HepG2 (cell line): Measurements from ENCODE around the gene FAIM2. TPM values are rescaled to one million over a fixed set of nuclear protein-coding genes. Genes with fewer than 3 reads are reported as not detected.

Experiments used
- E2F5 ChIP-seq: sonication (generic); formaldehyde crosslinking; conservative IDR thresholded peaks from 2 replicates; pipeline ENCODE4 v1.4.0; 2020; ENCODE audit warnings: missing genetic modification reagents
- EHMT2 ChIP-seq: fragments of 200-600 bp; sonication (generic); IDR thresholded peaks from 2 replicates; pipeline ENCODE4 v1.7.0; 2017; ENCODE audit warnings: antibody characterized with exemption, low read depth, low read length, borderline replicate concordance
- HDAC1 ChIP-seq: sonication (generic); formaldehyde crosslinking; IDR thresholded peaks from 2 replicates; pipeline ENCODE4 v1.5.1; 2020; ENCODE audit warnings: mild to moderate bottlenecking, missing genetic modification reagents
- HIC2 ChIP-seq: sonication (generic); formaldehyde crosslinking; IDR thresholded peaks from 2 replicates; pipeline ENCODE4 v1.9.0; 2022; ENCODE audit warnings: low read depth, missing genetic modification reagents
- HOXA5 ChIP-seq: sonication (generic); formaldehyde crosslinking; IDR thresholded peaks from 2 replicates; pipeline ENCODE4 v1.4.0; 2020; ENCODE audit warnings: missing genetic modification reagents
- KDM2A ChIP-seq: sonication (generic); formaldehyde crosslinking; IDR thresholded peaks from 2 replicates; pipeline ENCODE4 v1.4.0; 2020; ENCODE audit warnings: low read depth, missing genetic modification reagents, borderline replicate concordance
- MAFG ChIP-seq: sonication (generic); formaldehyde crosslinking; IDR thresholded peaks from 2 replicates; pipeline ENCODE4 v1.5.1; 2020; ENCODE audit warnings: mild to moderate bottlenecking, missing genetic modification reagents
- MNT ChIP-seq: fragments of 450-650 bp; IDR thresholded peaks from 2 replicates; pipeline ENCODE4 v1.6.1; 2016
- PHF8 ChIP-seq: sonication (generic); formaldehyde crosslinking; IDR thresholded peaks from 2 replicates; pipeline ENCODE4 v1.5.0; 2020; ENCODE audit warnings: missing genetic modification reagents
- PRDM15 ChIP-seq: sonication (generic); formaldehyde crosslinking; IDR thresholded peaks from 2 replicates; pipeline ENCODE4 v1.4.0; 2020; ENCODE audit warnings: missing genetic modification reagents
- RNF219 ChIP-seq: sonication (generic); formaldehyde crosslinking; IDR thresholded peaks from 2 replicates; pipeline ENCODE4 v1.5.0; 2020; ENCODE audit warnings: mild to moderate bottlenecking, missing genetic modification reagents
- SIN3A ChIP-seq: IDR thresholded peaks from 2 replicates; pipeline ENCODE4 v1.6.1; 2011; ENCODE audit warnings: low read depth, mild to moderate bottlenecking, control low read depth, low read length, borderline replicate concordance
- SIN3B ChIP-seq: fragments of 150-350 bp; IDR thresholded peaks from 2 replicates; pipeline ENCODE4 v1.6.1; 2014; ENCODE audit warnings: low read length
- TOPORS ChIP-seq: sonication (generic); formaldehyde crosslinking; IDR thresholded peaks from 2 replicates; pipeline ENCODE4 v1.8.0; 2023; ENCODE audit warnings: mild to moderate bottlenecking, missing genetic modification reagents
- XRCC5 ChIP-seq: fragments of 200-400 bp; formaldehyde crosslinking; optimal IDR thresholded peaks from 2 replicates; pipeline ENCODE3; 2017; ENCODE audit warnings: mild to moderate bottlenecking, low read length
- ZNF446 ChIP-seq: sonication (generic); formaldehyde crosslinking; IDR thresholded peaks from 2 replicates; pipeline ENCODE4 v1.5.0; 2020; ENCODE audit warnings: mild to moderate bottlenecking, missing genetic modification reagents
- polyA plus RNA-seq, 8 experiments: library from polyadenylated mRNA; depleted of rRNA in 3 of 8; stranded (reverse) in 7 of 8; unstranded in 1 of 8; fragments of >200 nt; fragmentation: Illumina TruSeq in 4 of 8; extraction: Trizol in 4 of 8; gene quantifications; 2 replicates each; pipeline versions ENCODE4 v1.2.1 to v1.2.3, GENCODE V29; 2011 to 2016; ENCODE audit warnings: low read depth in 4 of 8, missing spikeins in 1 of 8, mixed read lengths in 1 of 8; ENCODE audit not compliant: insufficient read depth in 1 of 8
- total RNA-seq, 5 experiments: library from RNA; depleted of rRNA; stranded (reverse); fragments of >200 nt; fragmentation: Illumina TruSeq; extraction: Trizol; gene quantifications; 2 replicates each; pipeline ENCODE4 v1.2.3, GENCODE V29; 2016; ENCODE audit warnings: low read depth in 1 of 5

The FAIM2 gene
- total and polyA plus RNA-seq, 2 of the 13 experiments (the other 11 are each of a cell fraction or from before 2014, with no cell fraction given), result not detected

DNA sequence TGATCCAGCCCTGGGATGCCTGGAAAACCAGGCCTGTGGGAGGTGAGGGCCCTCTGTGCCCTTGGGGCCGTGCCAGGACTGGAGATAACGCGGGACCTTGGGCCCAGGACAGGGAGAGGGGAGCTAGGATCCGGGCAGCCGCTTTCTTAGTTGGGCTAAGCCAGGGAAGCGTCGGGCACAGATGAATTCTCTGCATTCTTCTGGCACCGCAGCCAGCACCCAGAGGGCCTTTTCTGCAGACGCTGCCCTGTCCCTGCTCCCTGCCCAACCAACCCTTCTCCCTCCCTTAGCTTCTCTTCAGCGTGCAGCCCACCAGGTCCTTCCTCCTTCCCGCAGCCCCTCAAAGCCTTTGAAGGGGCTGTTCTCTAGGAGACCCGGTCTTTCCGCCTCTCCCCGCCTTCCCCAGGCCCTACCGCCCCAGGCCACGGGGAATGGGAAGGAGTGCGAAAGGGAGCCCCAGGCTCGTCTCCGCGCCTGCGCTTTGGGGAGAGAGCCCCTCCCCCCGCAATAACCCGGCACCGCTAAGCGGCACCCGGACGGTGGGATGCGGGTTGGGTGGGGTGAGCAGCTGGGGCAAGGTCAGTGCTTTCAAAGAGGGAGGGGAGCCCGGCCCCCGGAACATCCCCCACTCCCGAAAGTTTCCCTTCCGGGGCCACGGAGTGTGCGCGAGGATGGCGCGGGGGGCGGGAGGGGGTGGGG is 76.2 kb downstream of the FAIM2 start (continued):
- TF ChIP-seq RNF219, result 0 out of 2 replicates have a peak, but pooled peaks have one; percentile 48
- no peak for TF ChIP-seq MNT
- TF ChIP-seq TOPORS (CRISPR knock-in tag), result no peak
- peak; percentile 86 for TF ChIP-seq PRDM15 (CRISPR knock-in tag)
- TF ChIP-seq EHMT2, result no peak
- peak; percentile 46; the same call in 1 of the 2 replicates for TF ChIP-seq KDM2A
- TF ChIP-seq SIN3A, result peak; percentile 57; the same call in 1 of the 2 replicates
- TF ChIP-seq HOXA5 (CRISPR knock-in tag), result peak; percentile 33; the same call in 1 of the 2 replicates
- TF ChIP-seq PHF8 (CRISPR knock-in tag), result peak; percentile 82
- peak; percentile 18 for TF ChIP-seq XRCC5
- peak; percentile 38; the same call in 1 of the 2 replicates for TF ChIP-seq HDAC1 (CRISPR knock-in tag)
- TF ChIP-seq MAFG (CRISPR knock-in tag), result 0 out of 2 replicates have a peak, but pooled peaks have one; percentile 47
- TF ChIP-seq HIC2 (CRISPR knock-in tag), result peak; percentile 66; the same call in 1 of the 2 replicates
- peak; percentile 64; the same call in 1 of the 2 replicates for TF ChIP-seq ZNF446 (CRISPR knock-in tag)
- TF ChIP-seq SIN3B, result no peak
- TF ChIP-seq E2F5, result no peak
